HK-2 (cell line): Measurements from ENCODE around the gene AP1G1.
"Not testable (repeated sequence)": the region's sequence is repeated elsewhere in the genome, so short reads cannot be mapped to it uniquely, and the experiment has no call there.

ENCODE experiments used
- DNase-seq: peaks from one replicate; pipeline ENCODE4 v3.0.0-alpha.2; 2018; ENCODE audit not compliant: unreplicated experiment

AP1G1 gene

GRCh38 chr16:71808593-71809459, at the start of gene AP1G1:
Gene AP1G1 (minus strand): TSS chr16:71808834. CDS start chr16:71789479, 19,355 bp downstream.
- DNase-seq, result peak; percentile 94

GRCh38 chr16:71855937-71856662, 47.5 kb upstream of the AP1G1 start:
- no peak for DNase-seq

- DNase-seq, result no peak
Measured at GRCh38 chr16:71854369-71854948, 45.8 kb upstream of the AP1G1 start.

GRCh38 chr16:71853413-71853812, 44.8 kb upstream of the AP1G1 start:
- DNase-seq, result no peak

- DNase-seq, result no peak
Measured at GRCh38 chr16:71852561-71852960, 43.9 kb upstream of the AP1G1 start.

- no peak for DNase-seq
Measured at GRCh38 chr16:71852158-71852557, 43.5 kb upstream of the AP1G1 start.

- no peak for DNase-seq
Measured at GRCh38 chr16:71851746-71852145, 43.1 kb upstream of the AP1G1 start.

GRCh38 chr16:71848622-71849021, 40.0 kb upstream of the AP1G1 start:
- DNase-seq, result no peak

GRCh38 chr16:71847096-71847495, 38.5 kb upstream of the AP1G1 start:
- no peak for DNase-seq

GRCh38 chr16:71846431-71846830, 37.8 kb upstream of the AP1G1 start:
- no peak for DNase-seq

GRCh38 chr16:71845639-71846430, 37.2 kb upstream of the AP1G1 start, which contains the start of gene ATXN1L:
Gene ATXN1L (plus strand): TSS chr16:71845976. CDS start chr16:71849741, 3,765 bp downstream.
- DNase-seq, result peak; percentile 90

- DNase-seq, result no peak
Measured at GRCh38 chr16:71843572-71843971, 34.9 kb upstream of the AP1G1 start.

- no peak for DNase-seq
Measured at GRCh38 chr16:71840052-71840451, 31.4 kb upstream of the AP1G1 start.

- no peak for DNase-seq
Measured at GRCh38 chr16:71837150-71837549, 28.5 kb upstream of the AP1G1 start.

GRCh38 chr16:71834291-71834690, 25.7 kb upstream of the AP1G1 start:
- DNase-seq, result no peak

- not testable (repeated sequence) for DNase-seq
Measured at GRCh38 chr16:71832112-71832511, 23.5 kb upstream of the AP1G1 start.

GRCh38 chr16:71831698-71832097, 23.1 kb upstream of the AP1G1 start:
- DNase-seq, result not testable (repeated sequence)

GRCh38 chr16:71830359-71830758, 21.7 kb upstream of the AP1G1 start:
- no peak for DNase-seq

- no peak for DNase-seq
Measured at GRCh38 chr16:71826533-71827017, 17.9 kb upstream of the AP1G1 start.

GRCh38 chr16:71817155-71817500, 8.5 kb upstream of the AP1G1 start:
- not testable (repeated sequence) for DNase-seq

GRCh38 chr16:71811261-71811803, 2.7 kb upstream of the AP1G1 start:
- DNase-seq, result no peak
